Astrocyte of the spinal cord (primary cell): Measurements from ENCODE around the gene GDF2.
A peak's percentile ranks its signal among the peaks of the same experiment; 100 is the strongest.

Experiments
- DNase-seq: peaks from one replicate; pipeline ENCODE4 v3.0.0; 2011; ENCODE audit warnings: low read depth, low spot score
- H3K4me3 ChIP-seq: 2 replicates; pipeline ENCODE4 v1.5.1; 2011; ENCODE audit warnings: low read depth, mild to moderate bottlenecking, low read length, moderate library complexity
- in situ Hi-C: cut with HindIII; loops from 2 replicates; pipeline ENCODE4 v1.10.0; 2017; ENCODE audit warnings: low sequenced_read_pairs
- TF ChIP-seq, protein P1 (sequence below): IDR thresholded peaks from 2 replicates; pipeline ENCODE4 v1.5.1; 2012; ENCODE audit warnings: low read depth, mild to moderate bottlenecking, low read length, inconsistent platforms

GDF2 gene

DNA sequence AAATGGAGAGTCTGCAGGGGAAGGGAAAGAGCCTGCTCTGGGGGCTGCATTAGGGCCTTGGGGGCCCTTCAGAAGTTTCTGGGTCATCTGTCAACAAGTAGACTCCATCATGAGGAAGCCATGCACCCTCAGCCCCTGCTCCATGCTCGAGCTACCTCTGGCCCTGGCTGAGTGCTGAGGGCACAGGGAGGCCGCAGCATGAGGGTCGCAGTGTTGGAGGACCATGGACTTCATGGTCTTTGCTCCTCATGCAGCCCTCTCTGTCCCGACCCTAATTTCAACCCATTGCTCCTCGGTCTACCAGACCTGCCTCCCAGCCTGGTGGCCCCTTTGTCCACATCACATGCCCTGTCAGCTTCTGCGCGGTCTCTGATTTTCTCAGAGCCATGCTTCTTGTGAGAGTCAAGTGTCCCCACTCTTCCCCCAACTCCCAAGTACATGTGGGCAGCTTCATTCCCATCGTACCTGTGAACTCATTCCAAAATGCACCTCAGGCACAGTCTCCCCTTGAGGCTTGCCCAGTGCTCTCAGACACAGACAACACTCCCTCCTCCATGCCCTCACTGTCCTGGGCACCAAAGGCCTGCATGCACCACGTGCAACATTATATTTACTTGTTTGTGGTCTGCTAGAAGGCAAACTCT lies 47.1 kb downstream of the GDF2 start:
- in situ Hi-C loops: no loop called here
- H3K4me3 ChIP-seq: no peak overlapping the region
- TF ChIP-seq, protein P1, sequence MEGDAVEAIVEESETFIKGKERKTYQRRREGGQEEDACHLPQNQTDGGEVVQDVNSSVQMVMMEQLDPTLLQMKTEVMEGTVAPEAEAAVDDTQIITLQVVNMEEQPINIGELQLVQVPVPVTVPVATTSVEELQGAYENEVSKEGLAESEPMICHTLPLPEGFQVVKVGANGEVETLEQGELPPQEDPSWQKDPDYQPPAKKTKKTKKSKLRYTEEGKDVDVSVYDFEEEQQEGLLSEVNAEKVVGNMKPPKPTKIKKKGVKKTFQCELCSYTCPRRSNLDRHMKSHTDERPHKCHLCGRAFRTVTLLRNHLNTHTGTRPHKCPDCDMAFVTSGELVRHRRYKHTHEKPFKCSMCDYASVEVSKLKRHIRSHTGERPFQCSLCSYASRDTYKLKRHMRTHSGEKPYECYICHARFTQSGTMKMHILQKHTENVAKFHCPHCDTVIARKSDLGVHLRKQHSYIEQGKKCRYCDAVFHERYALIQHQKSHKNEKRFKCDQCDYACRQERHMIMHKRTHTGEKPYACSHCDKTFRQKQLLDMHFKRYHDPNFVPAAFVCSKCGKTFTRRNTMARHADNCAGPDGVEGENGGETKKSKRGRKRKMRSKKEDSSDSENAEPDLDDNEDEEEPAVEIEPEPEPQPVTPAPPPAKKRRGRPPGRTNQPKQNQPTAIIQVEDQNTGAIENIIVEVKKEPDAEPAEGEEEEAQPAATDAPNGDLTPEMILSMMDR: no peak
- DNase-seq: no peak

DNA sequence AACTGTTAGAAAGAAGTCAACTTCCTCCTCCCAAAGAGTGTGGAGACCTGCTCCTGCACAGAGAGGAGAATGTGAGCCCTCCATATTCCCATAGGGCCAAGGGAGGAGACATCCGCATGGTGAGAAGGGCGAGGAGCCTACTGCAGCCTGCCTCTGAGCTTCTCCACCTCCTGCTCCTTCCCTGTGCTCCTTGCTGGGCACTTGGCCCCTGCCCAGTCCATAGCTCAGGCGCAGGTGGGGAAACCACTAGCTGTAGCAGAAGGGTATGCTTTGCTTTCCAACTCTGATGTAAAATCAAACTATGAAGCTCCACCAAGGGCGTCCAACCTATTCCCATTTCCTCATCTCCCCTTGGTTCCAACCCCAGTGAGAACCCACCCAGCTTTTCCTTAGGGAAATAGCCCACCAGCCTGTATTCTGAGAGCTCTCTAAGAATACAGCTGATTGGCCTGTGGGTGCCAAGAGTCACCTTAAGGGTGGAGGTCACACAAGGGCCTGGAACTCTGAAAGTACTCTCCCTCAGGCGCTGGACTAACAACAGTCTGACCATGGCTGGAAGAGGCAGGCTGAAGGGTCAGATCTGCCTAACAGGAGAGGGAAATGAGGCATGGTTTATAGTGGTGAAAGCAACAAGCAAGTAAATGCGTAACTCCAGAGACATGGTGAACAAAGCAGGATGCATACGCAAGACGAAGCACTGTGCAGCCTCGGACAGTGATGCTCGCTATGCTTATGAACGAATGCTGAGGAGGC lies 47.9 kb downstream of the GDF2 start:
- TF ChIP-seq, protein P1: no peak
- H3K4me3 ChIP-seq: no peak overlapping the region
- in situ Hi-C loops: no loop called here
- no peak for DNase-seq

GRCh38 chr10:47370878-47371277 lies 48.6 kb downstream of the GDF2 start:
- DNase-seq: no peak
- TF ChIP-seq, protein P1: no peak
- H3K4me3 ChIP-seq: no peak overlapping the region
- in situ Hi-C loops: no loop called here

GRCh38 chr10:47371629-47372485 lies 49.6 kb downstream of the GDF2 start:
- TF ChIP-seq, protein P1: no peak
- in situ Hi-C loops: no loop called here
- DNase-seq: peak; percentile 19
- H3K4me3 ChIP-seq: no peak overlapping the region

DNA sequence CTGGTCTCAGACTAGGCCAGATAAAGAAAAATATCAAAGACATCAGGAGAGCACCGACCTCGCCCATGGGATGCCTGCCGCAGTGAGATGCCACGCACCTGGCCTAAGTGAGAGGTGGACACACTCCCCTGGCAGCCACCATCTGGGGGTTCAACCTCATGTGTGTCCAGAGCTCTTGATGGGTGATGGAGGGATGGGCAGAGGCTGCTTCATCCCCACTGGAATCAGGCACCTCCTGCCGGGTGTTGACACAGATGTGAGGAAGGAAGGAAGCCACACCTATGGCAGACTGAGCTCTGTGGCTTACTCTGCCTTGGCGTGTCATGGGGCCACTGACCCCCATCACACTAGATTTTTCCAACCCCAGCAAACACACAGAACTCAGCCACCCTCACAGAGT lies 50.5 kb downstream of the GDF2 start:
- in situ Hi-C loops: no loop called here
- no peak overlapping the region for H3K4me3 ChIP-seq
- no peak for DNase-seq
- TF ChIP-seq, protein P1: no peak
